KOPT-K1 (cell line): Measurements from ENCODE around the gene QSOX2.

Experiments used
- H3K27ac ChIP-seq: fragments of 200-600 bp; sonication (generic); 2 replicates; pipeline ENCODE4 v1.5.1; 2016; ENCODE audit warnings: antibody characterized with exemption, mild to moderate bottlenecking, low read depth, low read length; ENCODE audit not compliant: poor library complexity, severe bottlenecking
- H3K36me3 ChIP-seq: fragments of 200-600 bp; sonication (generic); 2 replicates; pipeline ENCODE4 v1.5.1; 2017; ENCODE audit warnings: antibody characterized with exemption, mild to moderate bottlenecking, low read length, moderate library complexity; ENCODE audit not compliant: insufficient read depth
- H3K9me3 ChIP-seq: fragments of 200-600 bp; sonication (generic); 2 replicates; pipeline ENCODE4 v1.5.1; 2017; ENCODE audit warnings: antibody characterized with exemption, low read length, mild to moderate bottlenecking; ENCODE audit not compliant: insufficient read depth, poor library complexity, severe bottlenecking

The QSOX2 gene

GRCh38 chr9:136252281-136252680 is 6.7 kb upstream of the QSOX2 start:
- Histone ChIP-seq H3K27ac (no peak overlapping the region), H3K9me3 (no peaks in the 10 kb centered on the region)

GRCh38 chr9:136251264-136252115 is 5.9 kb upstream of the QSOX2 start:
- Histone ChIP-seq H3K36me3 (no peaks in the 10 kb centered on the region), H3K9me3 (no peaks in the 10 kb centered on the region), H3K27ac (no peak overlapping the region)

More at GRCh38 chr9:136252281-136252680, 6.7 kb upstream of the QSOX2 start:
- no peaks in the 10 kb centered on the region for H3K36me3 ChIP-seq

GRCh38 chr9:136250676-136251075 is 5.1 kb upstream of the QSOX2 start:
- H3K36me3 ChIP-seq: no peaks in the 10 kb centered on the region
- H3K9me3 ChIP-seq: no peaks in the 10 kb centered on the region
- no peak overlapping the region for H3K27ac ChIP-seq

GRCh38 chr9:136249877-136250559 is 4.4 kb upstream of the QSOX2 start:
- Histone ChIP-seq H3K27ac (no peak overlapping the region), H3K36me3 (no peaks in the 10 kb centered on the region), H3K9me3 (no peaks in the 10 kb centered on the region)

GRCh38 chr9:136248951-136249876 is 3.6 kb upstream of the QSOX2 start:
- Histone ChIP-seq H3K27ac (no peak overlapping the region), H3K9me3 (no peaks in the 10 kb centered on the region), H3K36me3 (no peaks in the 10 kb centered on the region)

- Histone ChIP-seq H3K27ac (no peak overlapping the region), H3K9me3 (no peaks in the 10 kb centered on the region), H3K36me3 (no peaks in the 10 kb centered on the region)
Observed at GRCh38 chr9:136247947-136248637, 2.5 kb upstream of the QSOX2 start.

GRCh38 chr9:136247551-136247916 is 1.9 kb upstream of the QSOX2 start:
- H3K9me3 ChIP-seq: no peaks in the 10 kb centered on the region
- no peaks in the 10 kb centered on the region; the same call in 1 of the 2 replicates for H3K36me3 ChIP-seq
- H3K27ac ChIP-seq: no peak overlapping the region

- Histone ChIP-seq H3K36me3 (peaks cover 1% of the 10 kb centered on the region; the same call in 1 of the 2 replicates), H3K27ac (no peak overlapping the region), H3K9me3 (no peaks in the 10 kb centered on the region)
Observed at GRCh38 chr9:136246849-136247550, 1.4 kb upstream of the QSOX2 start.

- no peaks in the 10 kb centered on the region for H3K9me3 ChIP-seq
- peak overlapping the region; percentile 50 for H3K27ac ChIP-seq
- peaks cover 8% of the 10 kb centered on the region; the same call in 1 of the 2 replicates for H3K36me3 ChIP-seq
Observed at GRCh38 chr9:136244969-136245218, 718 bp downstream of the QSOX2 start.

GRCh38 chr9:136244122-136244968 is 1.3 kb downstream of the QSOX2 start:
- Histone ChIP-seq H3K27ac (peak overlapping the region; percentile 50), H3K9me3 (no peaks in the 10 kb centered on the region), H3K36me3 (peaks cover 8% of the 10 kb centered on the region; the same call in 1 of the 2 replicates)

GRCh38 chr9:136243631-136244030 is 2.0 kb downstream of the QSOX2 start:
- Histone ChIP-seq H3K9me3 (no peaks in the 10 kb centered on the region), H3K27ac (peak overlapping the region; percentile 13), H3K36me3 (peaks cover 8% of the 10 kb centered on the region; the same call in 1 of the 2 replicates)

- no peaks in the 10 kb centered on the region for H3K9me3 ChIP-seq
- H3K36me3 ChIP-seq: peaks cover 8% of the 10 kb centered on the region; the same call in 1 of the 2 replicates
- H3K27ac ChIP-seq: no peak overlapping the region
Observed at GRCh38 chr9:136242918-136243525, 2.6 kb downstream of the QSOX2 start.

GRCh38 chr9:136242248-136242647 is 3.4 kb downstream of the QSOX2 start:
- H3K27ac ChIP-seq: no peak overlapping the region
- no peaks in the 10 kb centered on the region for H3K9me3 ChIP-seq
- H3K36me3 ChIP-seq: peaks cover 8% of the 10 kb centered on the region; the same call in 1 of the 2 replicates
